ENCODE measurements around the gene PRDX2. TPM values are rescaled to one million over a fixed set of nuclear protein-coding genes. Genes with fewer than 3 reads are reported as not detected.

Gene PRDX2
- total RNA-seq, 4 donors from 2014 or later: 129 to 182 (median 163) TPM

GRCh38 chr19:12779162-12779993, 22.2 kb downstream of the PRDX2 start:
- Histone ChIP-seq H3K9me3 (no peaks in the 10 kb centered on the region), H3K4me1 (peaks cover 0 to 69% (median 56%) of the 10 kb centered on the region in 4 donors), H3K27me3 (no peaks in the 10 kb centered on the region), H3K27ac (peak overlapping the region; percentile 93 to 98 (median 94)), H3K36me3 (no peaks in the 10 kb centered on the region), H3K4me3 (peak overlapping the region in 2 of 4 donors; percentile 59 to 81)
- 45 to 57% methylated on average over 15 of the region's 15 CpGs for WGBS, 2 donors
- TF ChIP-seq EP300 (IDR thresholded peaks at IDR 0.05) (no peak), POLR2A (IDR thresholded peaks at IDR 0.05) (no peak), CTCF (IDR thresholded peaks at IDR 0.05) (no peak)
- DNase-seq (ENCODE audit: low spot score in 2 of 2): no peak

GRCh38 chr19:12778905-12779161, 22.8 kb downstream of the PRDX2 start:
- no peak for TF ChIP-seq EP300 (IDR thresholded peaks at IDR 0.05)
- no peak for TF ChIP-seq CTCF (IDR thresholded peaks at IDR 0.05)
- TF ChIP-seq POLR2A (IDR thresholded peaks at IDR 0.05): no peak
- Histone ChIP-seq H3K4me1 (peaks cover 0 to 63% (median 51%) of the 10 kb centered on the region in 4 donors), H3K9me3 (no peaks in the 10 kb centered on the region), H3K36me3 (no peaks in the 10 kb centered on the region), H3K4me3 (peak overlapping the region in 2 of 4 donors; percentile 59 to 81), H3K27ac (peak overlapping the region; percentile 93 to 98 (median 94)), H3K27me3 (no peaks in the 10 kb centered on the region)
- WGBS, 2 donors: 19 to 34% methylated on average over 6 of the region's 6 CpGs
- DNase-seq (ENCODE audit: low spot score in 2 of 2): no peak

DNA sequence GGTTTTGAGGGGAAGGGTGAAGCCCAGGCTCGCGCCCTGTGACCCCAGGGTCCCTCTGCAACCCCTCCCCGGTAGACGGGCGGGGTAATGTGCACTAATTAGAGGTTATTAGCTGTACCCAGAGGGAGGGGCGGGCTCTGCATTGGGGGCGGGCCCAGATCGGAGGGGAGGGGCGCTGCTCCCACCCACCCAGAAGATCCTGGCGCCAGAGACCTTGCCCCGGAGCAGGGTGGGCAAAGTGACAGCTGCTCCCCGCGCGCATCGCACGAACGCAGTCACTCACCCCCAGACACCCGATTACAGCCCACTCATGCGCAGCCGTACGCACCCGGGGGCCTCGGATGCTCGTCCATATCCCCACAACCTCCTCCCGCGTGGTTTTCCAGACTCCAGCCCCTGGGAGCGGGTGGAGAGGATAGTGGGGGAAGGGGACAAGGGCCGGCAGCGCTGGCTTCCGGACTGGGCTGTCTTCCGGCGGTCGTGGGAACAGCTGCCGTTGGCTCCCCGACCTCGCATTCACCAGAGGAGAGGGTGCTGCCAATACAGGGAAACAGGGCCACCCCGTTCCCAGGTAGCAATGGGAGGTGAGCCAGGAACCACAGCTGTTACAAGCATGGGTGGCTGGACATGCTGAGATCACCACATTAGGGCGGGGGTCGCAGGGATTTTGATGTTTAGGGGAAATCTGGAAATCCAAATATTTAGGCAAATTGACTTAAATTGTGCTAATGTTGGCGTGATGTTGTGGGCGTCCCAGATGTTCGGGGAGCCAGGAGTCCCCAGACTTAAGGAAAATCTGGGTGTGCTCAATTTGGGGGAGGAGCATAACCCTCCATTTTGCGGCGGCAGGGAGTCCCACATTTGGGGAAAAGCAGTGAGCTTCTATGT, 23.3 kb downstream of the PRDX2 start:
- DNase-seq (ENCODE audit: low spot score in 2 of 2): peak in 1 of 2 donors; percentile 63
- TF ChIP-seq EP300 (IDR thresholded peaks at IDR 0.05): peak in 1 of 2 donors; percentile 36
- TF ChIP-seq CTCF (IDR thresholded peaks at IDR 0.05): no peak
- peak in 1 of 2 donors; percentile 29 for TF ChIP-seq POLR2A (IDR thresholded peaks at IDR 0.05)
- H3K27ac ChIP-seq: peak overlapping the region; percentile 93 to 98 (median 94)
- peak overlapping the region; percentile 53 to 81 (median 60) for H3K4me3 ChIP-seq
- H3K4me1 ChIP-seq: peaks cover 0 to 58% (median 45%) of the 10 kb centered on the region in 4 donors
- H3K27me3 ChIP-seq: no peaks in the 10 kb centered on the region
- H3K36me3 ChIP-seq: no peaks in the 10 kb centered on the region
- H3K9me3 ChIP-seq: no peaks in the 10 kb centered on the region
- 2 to 3% methylated on average over 33 to 44 of the region's 44 CpGs for WGBS, 2 donors

DNA sequence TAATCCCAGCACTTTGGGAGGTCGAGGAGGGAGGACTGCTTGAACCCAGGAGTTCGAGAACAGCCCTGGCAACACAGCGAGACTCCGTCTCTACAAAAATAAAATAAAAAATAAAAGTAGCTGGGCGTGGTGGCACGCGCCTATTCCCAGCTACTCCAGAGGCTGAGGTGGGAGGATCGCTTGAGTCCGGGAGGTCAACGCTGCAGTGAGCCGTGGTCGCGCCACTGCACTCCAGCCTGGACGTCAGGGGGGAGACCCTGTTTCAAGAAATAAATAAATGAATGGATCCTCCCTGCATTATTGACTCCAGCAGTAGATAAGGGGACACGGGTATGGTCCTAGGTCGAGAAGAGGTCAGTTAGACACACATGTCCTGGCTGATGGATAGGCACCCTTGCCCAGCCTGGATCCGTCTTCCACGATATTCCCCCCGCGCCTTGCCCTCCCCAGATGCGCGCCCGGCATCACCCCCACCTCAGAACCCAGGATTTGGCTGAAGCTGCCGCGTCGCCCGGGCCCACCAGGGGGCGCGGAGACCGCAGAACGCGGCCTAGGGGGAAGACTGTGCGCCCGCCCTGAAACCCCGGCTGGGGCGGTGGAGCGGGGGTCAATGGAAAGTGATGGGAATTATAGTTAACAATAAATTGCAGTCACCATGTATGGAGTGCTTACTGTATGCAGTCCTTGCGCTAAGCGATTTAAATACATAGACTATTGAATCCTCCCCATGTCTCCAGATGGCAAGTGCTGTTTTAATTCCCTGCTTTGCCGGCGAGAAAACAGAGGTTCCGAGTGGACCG, 24.2 kb downstream of the PRDX2 start:
- Histone ChIP-seq H3K27me3 (no peaks in the 10 kb centered on the region), H3K9me3 (no peaks in the 10 kb centered on the region), H3K36me3 (no peaks in the 10 kb centered on the region), H3K27ac (peak overlapping the region; percentile 93 to 98 (median 94)), H3K4me3 (peak overlapping the region; percentile 53 to 81 (median 60)), H3K4me1 (peaks cover 0 to 49% (median 38%) of the 10 kb centered on the region in 4 donors)
- TF ChIP-seq EP300 (IDR thresholded peaks at IDR 0.05): peak; percentile 67 to 74
- TF ChIP-seq POLR2A (IDR thresholded peaks at IDR 0.05): no peak
- peak; percentile 95 to 98 (median 97) for TF ChIP-seq CTCF (IDR thresholded peaks at IDR 0.05)
- 8 to 10% methylated on average over 43 of the region's 43 CpGs for WGBS, 2 donors
- DNase-seq (ENCODE audit: low spot score in 2 of 2): peak in 1 of 2 donors; percentile 78

All from tibial nerve (tissue), 4 donors.